SH-SY5Y (cell line): ENCODE data around the gene RPS17.

Source experiments
- GATA2 ChIP-seq: IDR thresholded peaks from 2 replicates; pipeline ENCODE4 v1.6.1; 2011; ENCODE audit warnings: mild to moderate bottlenecking, low read depth, low read length
- GATA3 ChIP-seq: IDR thresholded peaks from 2 replicates; pipeline ENCODE4 v1.6.1; 2011; ENCODE audit warnings: low read depth, mild to moderate bottlenecking, low read length, moderate library complexity

GRCh38 chr15:82530006-82530405 is 10.3 kb downstream of the RPS17 start:
- TF ChIP-seq GATA3 (no peak), GATA2 (no peak)
